SK-N-SH treated with all-trans-retinoic acid at 6 μM for 48 hours (cell line): ENCODE data around the gene TUBGCP3.

ENCODE experiments used
- ATAC-seq: fragments of 200-7000 bp; cut with Tn5 transposase; 3 replicates; pipeline ENCODE4 v1.9.1; 2020; ENCODE audit warnings: mild to moderate bottlenecking, moderate library complexity
- ARNTL ChIP-seq: fragments of 450-650 bp; formaldehyde crosslinking; IDR thresholded peaks from 2 replicates; pipeline ENCODE4 v1.5.0; 2020; ENCODE audit warnings: low read depth, mild to moderate bottlenecking, moderate library complexity, borderline replicate concordance
- BACH2 ChIP-seq: fragments of 250-450 bp; sonication (Bioruptor Pico); IDR thresholded peaks from 2 replicates; pipeline ENCODE4 v1.9.0; 2021; ENCODE audit warnings: mild to moderate bottlenecking, borderline replicate concordance
- CREB5 ChIP-seq: fragments of 250-450 bp; sonication (Bioruptor Pico); IDR thresholded peaks from 2 replicates; pipeline ENCODE4 v1.5.1; 2020; ENCODE audit warnings: low read depth, mild to moderate bottlenecking, moderate library complexity
- CSRNP3 ChIP-seq: fragments of 250-450 bp; sonication (Bioruptor Pico); IDR thresholded peaks from 2 replicates; pipeline ENCODE4 v1.5.1; 2021; ENCODE audit warnings: mild to moderate bottlenecking, moderate library complexity
- ESRRG ChIP-seq: fragments of 250-450 bp; sonication (Bioruptor Pico); IDR thresholded peaks from 2 replicates; pipeline ENCODE4 v1.6.1; 2021; ENCODE audit warnings: mild to moderate bottlenecking
- GLIS3 ChIP-seq: fragments of 250-450 bp; sonication (Bioruptor Pico); IDR thresholded peaks from 2 replicates; pipeline ENCODE4 v1.5.0; 2020; ENCODE audit warnings: mild to moderate bottlenecking, moderate library complexity
- ISL1 ChIP-seq: fragments of 250-450 bp; sonication (Bioruptor Pico); IDR thresholded peaks from 2 replicates; pipeline ENCODE4 v2.1.2; 2022; ENCODE audit warnings: mild to moderate bottlenecking, moderate library complexity
- OSR1 ChIP-seq: fragments of 250-450 bp; sonication (Bioruptor Pico); IDR thresholded peaks from 2 replicates; pipeline ENCODE4 v1.8.0; 2022; ENCODE audit warnings: moderate library complexity, mild to moderate bottlenecking, inconsistent platforms
- POU6F1 ChIP-seq: fragments of 250-450 bp; sonication (Bioruptor Pico); IDR thresholded peaks from 2 replicates; pipeline ENCODE4 v1.8.0; 2021; ENCODE audit warnings: low read depth, mild to moderate bottlenecking, moderate library complexity, borderline replicate concordance
- PPARA ChIP-seq: fragments of 250-450 bp; sonication (Bioruptor Pico); IDR thresholded peaks from 2 replicates; pipeline ENCODE4 v1.5.0; 2020; ENCODE audit warnings: mild to moderate bottlenecking, borderline replicate concordance
- RARB ChIP-seq: fragments of 250-450 bp; sonication (Bioruptor Pico); IDR thresholded peaks from 2 replicates; pipeline ENCODE4 v1.8.0; 2021; ENCODE audit warnings: mild to moderate bottlenecking, moderate library complexity
- SNAI2 ChIP-seq: fragments of 250-450 bp; sonication (Bioruptor Pico); IDR thresholded peaks from 2 replicates; pipeline ENCODE4 v1.5.0; 2020; ENCODE audit warnings: mild to moderate bottlenecking, moderate library complexity
- TCF4 ChIP-seq: fragments of 250-450 bp; sonication (Bioruptor Pico); IDR thresholded peaks from 2 replicates; pipeline ENCODE4 v1.8.0; 2021; ENCODE audit warnings: mild to moderate bottlenecking, moderate library complexity, borderline replicate concordance
- TOX ChIP-seq: fragments of 250-450 bp; sonication (Bioruptor Pico); IDR thresholded peaks from 2 replicates; pipeline ENCODE4 v1.8.0; 2021; ENCODE audit warnings: mild to moderate bottlenecking, moderate library complexity, borderline replicate concordance
- ZC3H10 ChIP-seq: fragments of 250-450 bp; sonication (Bioruptor Pico); IDR thresholded peaks from 2 replicates; pipeline ENCODE4 v1.5.1; 2021; ENCODE audit warnings: mild to moderate bottlenecking, moderate library complexity
- ZFP3 ChIP-seq: fragments of 250-450 bp; sonication (Bioruptor Pico); IDR thresholded peaks from 2 replicates; pipeline ENCODE4 v1.5.0; 2020; ENCODE audit warnings: mild to moderate bottlenecking, moderate library complexity
- ZFP30 ChIP-seq: fragments of 450-650 bp; formaldehyde crosslinking; IDR thresholded peaks from 2 replicates; pipeline ENCODE4 v1.5.0; 2022; ENCODE audit warnings: mild to moderate bottlenecking, moderate library complexity
- ZNF565 ChIP-seq: fragments of 450-650 bp; formaldehyde crosslinking; conservative IDR thresholded peaks from 2 replicates; pipeline ENCODE4 v1.5.0; 2020; ENCODE audit warnings: low read depth, mild to moderate bottlenecking, moderate library complexity
- ZNF70 ChIP-seq: fragments of 450-650 bp; formaldehyde crosslinking; IDR thresholded peaks from 2 replicates; pipeline ENCODE4 v1.5.0; 2020; ENCODE audit warnings: mild to moderate bottlenecking, moderate library complexity
- ZNF8 ChIP-seq: fragments of 450-650 bp; formaldehyde crosslinking; IDR thresholded peaks from 2 replicates; pipeline ENCODE4 v1.5.0; 2020; ENCODE audit warnings: mild to moderate bottlenecking, moderate library complexity
- TF ChIP-seq, protein P1 (sequence below): fragments of 250-450 bp; sonication (Bioruptor Pico); IDR thresholded peaks from 2 replicates; pipeline ENCODE4 v1.8.0; 2020; ENCODE audit warnings: mild to moderate bottlenecking, moderate library complexity, borderline replicate concordance

Gene TUBGCP3

DNA sequence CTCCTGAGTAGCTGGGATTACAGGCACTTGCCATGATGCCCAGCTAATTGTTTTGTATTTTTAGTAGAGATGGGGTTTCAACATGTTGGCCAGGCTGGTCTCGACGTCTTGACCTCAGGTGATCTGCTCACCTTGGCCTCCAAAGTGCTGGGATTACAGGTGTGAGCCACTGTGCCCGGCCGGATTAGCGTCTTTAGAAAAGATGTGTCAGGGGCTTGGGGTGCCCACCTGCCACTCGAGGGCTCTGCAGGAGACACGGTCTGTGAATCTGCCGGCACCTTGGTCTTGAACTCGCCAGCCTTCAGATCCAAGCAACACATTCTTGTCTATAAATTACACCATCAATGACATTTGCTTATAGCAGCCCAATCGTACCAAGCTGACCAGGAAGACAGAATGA is 38.8 kb upstream of the TUBGCP3 start:
- TF ChIP-seq BACH2 (CRISPR knock-in tag): no peak
- TF ChIP-seq, protein P1, sequence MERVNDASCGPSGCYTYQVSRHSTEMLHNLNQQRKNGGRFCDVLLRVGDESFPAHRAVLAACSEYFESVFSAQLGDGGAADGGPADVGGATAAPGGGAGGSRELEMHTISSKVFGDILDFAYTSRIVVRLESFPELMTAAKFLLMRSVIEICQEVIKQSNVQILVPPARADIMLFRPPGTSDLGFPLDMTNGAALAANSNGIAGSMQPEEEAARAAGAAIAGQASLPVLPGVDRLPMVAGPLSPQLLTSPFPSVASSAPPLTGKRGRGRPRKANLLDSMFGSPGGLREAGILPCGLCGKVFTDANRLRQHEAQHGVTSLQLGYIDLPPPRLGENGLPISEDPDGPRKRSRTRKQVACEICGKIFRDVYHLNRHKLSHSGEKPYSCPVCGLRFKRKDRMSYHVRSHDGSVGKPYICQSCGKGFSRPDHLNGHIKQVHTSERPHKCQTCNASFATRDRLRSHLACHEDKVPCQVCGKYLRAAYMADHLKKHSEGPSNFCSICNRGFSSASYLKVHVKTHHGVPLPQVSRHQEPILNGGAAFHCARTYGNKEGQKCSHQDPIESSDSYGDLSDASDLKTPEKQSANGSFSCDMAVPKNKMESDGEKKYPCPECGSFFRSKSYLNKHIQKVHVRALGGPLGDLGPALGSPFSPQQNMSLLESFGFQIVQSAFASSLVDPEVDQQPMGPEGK (CRISPR knock-in tag): no peak
- TF ChIP-seq ZFP30 (CRISPR knock-in tag): no peak
- TF ChIP-seq CSRNP3 (CRISPR knock-in tag): no peak
- TF ChIP-seq PPARA (CRISPR knock-in tag): no peak
- no peak for TF ChIP-seq TOX (CRISPR knock-in tag)
- no peak for TF ChIP-seq ZFP3 (CRISPR knock-in tag)
- TF ChIP-seq ZNF8: no peak
- no peak for TF ChIP-seq OSR1 (CRISPR knock-in tag)
- TF ChIP-seq ZC3H10 (CRISPR knock-in tag): no peak
- no peak for TF ChIP-seq ISL1 (CRISPR knock-in tag)
- ATAC-seq: no peak

GRCh38 chr13:112626124-112626523 is 38.2 kb upstream of the TUBGCP3 start:
- TF ChIP-seq SNAI2 (no peak), RARB (CRISPR knock-in tag) (no peak), ZNF70 (CRISPR knock-in tag) (no peak), ARNTL (no peak), POU6F1 (CRISPR knock-in tag) (no peak), ZNF565 (CRISPR knock-in tag) (no peak), TCF4 (CRISPR knock-in tag) (no peak), TOX (CRISPR knock-in tag) (no peak), GLIS3 (CRISPR knock-in tag) (no peak), BACH2 (CRISPR knock-in tag) (no peak), CREB5 (no peak)
- ATAC-seq: no peak

DNA sequence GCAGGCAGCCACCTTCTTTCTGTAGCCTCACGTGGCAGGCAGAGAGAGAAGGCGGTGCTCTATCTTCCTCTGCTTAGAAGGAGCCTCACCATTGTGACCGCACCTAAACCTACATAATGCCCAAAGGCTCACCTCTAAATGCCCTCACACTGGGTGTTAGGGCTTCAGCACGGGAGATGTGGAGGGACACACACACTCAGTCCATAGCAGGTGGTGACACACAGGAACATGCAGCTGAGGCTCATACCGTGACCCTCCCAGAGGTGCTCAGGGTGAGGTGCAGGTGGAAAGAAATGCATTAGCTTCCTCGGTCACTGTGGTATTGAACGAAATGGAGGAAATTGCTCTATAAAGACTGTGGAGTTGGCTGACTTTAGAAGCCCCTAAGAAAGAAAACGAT is 37.7 kb upstream of the TUBGCP3 start:
- no peak for TF ChIP-seq ESRRG (CRISPR knock-in tag)
- TF ChIP-seq POU6F1 (CRISPR knock-in tag): no peak
- TF ChIP-seq OSR1 (CRISPR knock-in tag): no peak
- TF ChIP-seq ZNF8: no peak
- TF ChIP-seq CREB5: no peak
- no peak for ATAC-seq
